ENCODE measurements around the gene ZNF76.
A peak's percentile ranks its signal among the peaks of the same experiment; 100 is the strongest.

The ZNF76 gene

DNA sequence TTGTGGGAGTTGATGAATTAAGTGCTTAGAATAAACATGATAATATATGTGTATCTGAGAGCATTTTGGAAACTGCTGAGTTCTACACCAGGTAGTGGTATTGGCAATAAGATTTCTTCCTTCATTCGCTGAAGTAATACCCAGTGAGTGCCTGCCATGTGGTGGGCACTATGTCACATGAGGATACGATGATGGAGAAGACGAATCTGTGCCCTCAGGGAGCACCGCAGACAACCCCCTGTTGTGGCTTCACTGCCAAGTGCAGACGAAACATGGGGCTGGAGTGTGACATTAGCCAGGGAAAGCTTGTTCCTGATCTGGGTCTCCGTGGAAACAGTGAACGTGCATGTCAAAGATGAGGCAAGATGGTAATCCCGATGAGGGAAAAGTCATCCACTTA lies 7.9 kb downstream of the ZNF76 start:
- DNase-seq (ENCODE audit: low read depth in 2 of 2), result no peak

DNA sequence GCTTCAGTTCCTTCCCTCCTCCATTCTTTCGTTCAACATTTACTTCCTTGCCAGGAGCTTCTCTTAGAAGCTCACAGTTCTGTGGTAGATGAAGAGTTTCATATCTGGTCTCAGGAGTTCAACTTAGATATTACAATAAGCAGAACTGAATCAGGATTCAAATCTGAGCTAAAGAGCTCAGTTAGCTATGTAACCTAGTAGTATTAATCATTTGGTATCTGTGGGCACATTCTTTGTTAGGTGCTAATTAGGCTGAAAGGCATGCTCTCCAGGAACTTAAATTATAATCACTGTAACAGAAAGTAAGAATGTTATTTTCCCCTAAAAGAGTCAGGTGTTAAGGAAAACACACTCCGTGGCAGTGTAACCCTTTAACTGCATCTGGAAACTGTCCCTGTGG lies 8.4 kb downstream of the ZNF76 start:
- DNase-seq (ENCODE audit: low read depth in 2 of 2), result no peak

DNA sequence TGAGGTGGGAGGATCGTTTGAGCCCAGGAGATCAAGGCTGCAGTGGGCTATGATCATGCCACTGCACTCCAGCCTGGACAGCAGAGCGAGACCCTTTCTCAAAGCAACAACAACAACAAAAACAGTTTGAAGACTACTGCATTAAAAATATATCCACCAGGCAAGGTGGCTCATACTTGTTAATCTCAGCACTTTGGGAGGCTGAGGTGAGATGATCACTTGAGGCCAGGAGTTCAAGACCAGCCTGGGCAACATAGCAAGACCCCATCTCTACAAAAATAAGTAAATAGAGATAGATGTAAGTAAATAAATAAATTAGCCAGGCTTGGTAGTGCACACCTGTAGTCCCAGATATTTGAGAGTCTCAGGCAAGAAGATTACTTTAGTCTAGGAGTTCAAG lies 12.5 kb downstream of the ZNF76 start:
- DNase-seq (ENCODE audit: low read depth in 2 of 2), result no peak

DNA sequence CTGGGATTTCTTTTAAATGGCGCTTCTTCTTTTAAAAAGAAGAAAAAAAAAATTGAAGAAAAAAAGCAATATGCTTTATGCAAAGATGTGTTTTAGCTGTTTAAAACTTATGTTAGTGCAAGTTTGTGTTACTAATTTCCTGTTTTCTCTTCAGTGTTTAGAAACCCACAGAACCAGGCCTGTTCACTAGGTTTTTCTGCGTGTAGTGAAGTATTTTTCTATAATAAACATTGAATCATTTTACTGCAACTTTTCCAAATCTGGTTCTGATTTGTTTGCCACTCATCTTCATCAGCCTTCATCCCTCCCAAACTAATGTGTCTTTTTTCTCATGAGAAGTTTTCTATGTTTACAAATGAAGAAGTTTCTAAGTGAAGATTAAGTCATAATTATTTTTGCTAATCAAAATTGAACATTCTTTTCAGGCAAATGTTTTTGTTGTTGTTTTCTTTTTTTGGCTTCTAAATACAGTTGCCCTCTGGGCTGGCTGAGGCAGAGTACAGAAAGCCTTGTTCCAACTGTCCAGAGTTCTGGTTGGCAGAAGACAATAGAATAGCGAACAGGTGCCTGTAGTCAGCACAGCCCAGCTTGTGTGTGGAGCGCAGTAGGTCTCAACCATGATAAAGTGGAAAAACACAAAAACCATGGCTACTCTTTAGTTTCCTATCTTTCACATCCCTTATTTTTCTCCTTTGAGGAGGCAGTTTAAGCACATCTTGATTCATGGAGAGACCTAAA lies 14.5 kb downstream of the ZNF76 start:
- DNase-seq (ENCODE audit: low read depth in 2 of 2), result no peak

- DNase-seq (ENCODE audit: low read depth in 2 of 2), result no peak
These were observed 16.3 kb downstream of the ZNF76 start for GRCh38 chr6:35275744-35276260.

DNA sequence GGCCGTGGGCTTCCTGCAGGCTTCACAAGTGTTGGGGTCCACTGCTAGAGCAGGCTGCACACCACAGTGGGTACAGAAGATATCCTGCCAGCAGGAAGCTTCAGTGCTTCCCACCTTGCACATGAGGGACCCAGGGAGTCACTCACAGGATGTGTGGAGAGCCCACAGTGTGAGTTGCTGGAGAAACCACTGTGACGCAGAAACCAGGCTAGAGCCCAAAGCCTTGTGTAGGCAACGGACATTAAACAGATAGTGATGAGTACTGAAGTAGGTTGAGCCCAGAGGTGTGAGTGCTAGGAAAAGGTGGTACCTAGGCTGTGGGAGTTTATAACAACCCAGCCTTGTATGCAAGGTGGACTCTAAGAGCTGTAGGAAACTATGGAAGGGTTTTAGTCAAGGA lies 19.2 kb downstream of the ZNF76 start:
- DNase-seq (ENCODE audit: low read depth in 2 of 2), result no peak

- DNase-seq (ENCODE audit: low read depth in 2 of 2), result no peak
These were observed 21.4 kb downstream of the ZNF76 start for GRCh38 chr6:35280903-35281302.

DNA sequence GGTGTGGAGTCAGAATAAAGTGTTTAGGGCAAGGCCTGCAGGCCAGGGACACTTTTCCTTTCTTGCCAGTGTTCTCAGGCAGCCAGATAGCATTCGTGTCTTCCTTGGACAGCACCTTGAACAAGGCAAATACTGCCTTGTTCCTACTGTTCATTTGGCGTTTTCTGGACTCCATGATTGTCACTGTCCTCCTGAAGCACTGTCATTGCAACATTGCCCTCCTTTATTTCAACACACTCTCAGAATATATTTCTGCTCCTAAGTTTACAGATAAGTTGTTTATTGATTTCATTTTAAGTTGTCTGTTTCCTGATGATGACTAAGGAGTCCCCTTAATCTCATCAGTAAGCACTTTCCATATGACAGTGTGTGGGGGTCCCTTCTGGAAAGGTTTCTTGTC lies 22.9 kb downstream of the ZNF76 start:
- DNase-seq (ENCODE audit: low read depth in 2 of 2), result no peak

GRCh38 chr6:35283361-35283760 lies 23.8 kb downstream of the ZNF76 start:
- no peak for DNase-seq (ENCODE audit: low read depth in 2 of 2)

- DNase-seq (ENCODE audit: low read depth in 2 of 2), result no peak
These were observed 28.3 kb downstream of the ZNF76 start for GRCh38 chr6:35287671-35288396.

GRCh38 chr6:35288834-35289233 lies 29.3 kb downstream of the ZNF76 start:
- DNase-seq (ENCODE audit: low read depth in 2 of 2), result no peak

- no peak for DNase-seq (ENCODE audit: low read depth in 2 of 2)
These were observed 32.0 kb downstream of the ZNF76 start for GRCh38 chr6:35291491-35291890.

DNA sequence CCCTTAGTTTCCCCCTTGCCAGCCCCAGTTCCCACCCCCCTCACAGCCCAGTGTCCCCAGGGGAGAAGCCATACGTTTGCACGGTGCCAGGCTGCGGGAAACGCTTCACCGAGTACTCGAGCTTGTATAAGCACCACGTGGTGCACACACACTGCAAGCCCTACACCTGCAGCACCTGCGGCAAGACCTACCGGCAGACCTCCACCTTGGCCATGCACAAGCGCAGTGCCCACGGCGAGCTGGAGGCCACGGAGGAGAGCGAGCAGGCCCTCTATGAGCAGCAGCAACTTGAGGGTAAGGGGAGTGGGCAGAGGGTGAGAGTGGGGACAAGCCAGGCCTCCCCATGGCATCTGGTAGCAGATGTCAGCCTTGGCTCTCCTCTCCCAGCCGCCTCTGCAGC lies 33.0 kb downstream of the ZNF76 start:
- DNase-seq (ENCODE audit: low read depth in 2 of 2), result no peak

DNA sequence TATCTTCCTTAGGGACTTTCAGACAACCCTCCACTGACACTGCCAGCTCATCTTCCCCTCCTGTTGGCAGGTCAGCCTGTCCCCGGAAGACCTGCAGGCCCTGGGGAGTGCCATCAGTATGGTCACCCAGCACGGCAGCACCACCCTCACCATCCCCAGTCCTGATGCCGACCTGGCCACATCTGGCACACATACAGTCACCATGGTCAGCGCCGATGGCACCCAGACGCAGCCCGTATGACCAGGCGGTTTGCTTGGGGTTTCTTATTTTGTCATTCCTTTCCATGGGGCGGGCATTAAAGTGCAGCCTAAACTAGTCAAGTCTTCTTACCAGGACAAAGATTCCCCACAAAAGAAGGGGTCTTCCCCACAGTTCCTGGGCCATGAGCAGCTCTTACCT lies 34.1 kb downstream of the ZNF76 start:
- no peak for DNase-seq (ENCODE audit: low read depth in 2 of 2)

DNA sequence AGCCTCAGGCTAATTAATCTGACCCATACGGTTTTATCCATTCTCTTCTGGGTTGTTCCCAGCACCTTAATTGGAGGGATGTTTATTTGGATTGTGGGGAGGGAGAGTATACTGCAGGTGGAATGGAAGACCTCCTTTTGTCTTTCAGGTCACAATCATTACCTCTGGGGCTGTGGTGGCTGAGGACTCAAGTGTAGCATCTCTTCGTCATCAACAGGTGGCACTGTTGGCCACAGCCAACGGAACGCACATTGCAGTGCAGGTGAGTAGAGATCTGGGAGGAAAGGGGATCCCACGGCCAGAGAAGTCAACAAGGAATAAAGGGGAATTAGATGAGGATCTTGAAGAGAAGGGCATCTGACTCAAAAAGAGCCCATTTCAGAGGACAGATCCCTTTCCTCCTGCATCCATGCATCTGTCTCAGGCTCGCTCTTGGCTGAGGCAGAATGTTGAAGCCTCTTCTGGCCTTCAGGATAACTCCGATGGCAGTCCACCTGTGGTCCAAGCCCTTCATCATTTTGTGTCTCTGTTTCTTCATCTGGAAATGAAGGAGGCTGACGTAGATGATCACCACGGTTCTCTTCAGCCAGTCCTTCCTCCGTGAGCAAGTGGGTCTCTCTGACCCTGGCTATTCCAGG lies 34.9 kb downstream of the ZNF76 start:
- DNase-seq (ENCODE audit: low read depth in 2 of 2), result peak in 1 of 2 donors; percentile 40

DNA sequence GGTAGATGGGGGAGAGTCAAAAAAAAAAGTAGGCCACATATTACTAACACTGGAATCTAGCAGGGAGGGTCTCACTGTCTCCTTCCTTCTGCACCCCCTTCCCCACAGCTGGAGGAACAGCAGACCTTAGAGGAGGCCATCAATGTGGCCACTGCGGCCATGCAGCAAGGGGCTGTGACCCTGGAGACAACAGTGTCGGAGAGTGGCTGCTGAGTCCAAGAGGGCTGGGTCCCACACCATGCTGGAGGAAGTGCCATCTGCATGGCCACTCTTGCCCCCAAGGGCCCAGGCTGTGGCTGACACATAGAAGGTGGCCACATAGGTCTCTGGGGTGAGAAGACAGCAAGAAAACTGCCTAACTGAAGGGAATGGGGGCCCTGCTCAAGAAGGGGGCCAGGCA lies 35.5 kb downstream of the ZNF76 start:
- DNase-seq (ENCODE audit: low read depth in 2 of 2), result no peak

GRCh38 chr6:35295521-35296315 lies 36.2 kb downstream of the ZNF76 start:
- no peak for DNase-seq (ENCODE audit: low read depth in 2 of 2)

DNA sequence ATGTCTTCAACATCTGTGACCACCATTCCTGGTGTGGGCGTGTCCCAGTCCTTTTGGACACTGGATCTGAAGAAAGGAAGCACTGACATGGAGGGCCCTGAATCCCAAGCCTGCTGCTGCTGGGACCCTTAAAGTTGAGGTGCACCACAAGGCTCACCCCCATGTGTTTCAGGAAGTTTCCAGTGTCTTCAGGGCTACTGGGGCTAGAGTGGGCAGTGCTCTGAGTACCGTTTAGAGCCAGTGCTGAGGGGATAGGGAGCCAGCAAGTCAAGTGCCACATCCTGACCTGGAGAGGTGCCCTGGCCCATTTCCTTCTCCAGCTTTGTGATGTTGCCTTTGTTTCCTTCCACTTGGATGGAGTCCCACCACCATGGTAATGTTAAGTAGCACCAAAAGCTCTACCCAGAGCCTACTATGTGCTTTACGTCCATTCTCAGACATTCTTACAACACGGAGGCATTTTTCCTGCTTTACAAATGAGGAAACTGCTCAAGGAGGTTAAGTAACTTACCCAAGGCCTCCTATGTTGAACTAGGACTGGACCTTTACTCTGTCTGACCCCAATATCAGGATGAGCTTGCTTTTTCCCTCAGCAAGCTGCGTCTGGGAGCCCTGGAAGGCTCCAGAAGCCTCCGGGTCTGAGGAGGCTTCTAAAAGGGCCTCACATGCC lies 37.5 kb downstream of the ZNF76 start:
- no peak for DNase-seq (ENCODE audit: low read depth in 2 of 2)

DNA sequence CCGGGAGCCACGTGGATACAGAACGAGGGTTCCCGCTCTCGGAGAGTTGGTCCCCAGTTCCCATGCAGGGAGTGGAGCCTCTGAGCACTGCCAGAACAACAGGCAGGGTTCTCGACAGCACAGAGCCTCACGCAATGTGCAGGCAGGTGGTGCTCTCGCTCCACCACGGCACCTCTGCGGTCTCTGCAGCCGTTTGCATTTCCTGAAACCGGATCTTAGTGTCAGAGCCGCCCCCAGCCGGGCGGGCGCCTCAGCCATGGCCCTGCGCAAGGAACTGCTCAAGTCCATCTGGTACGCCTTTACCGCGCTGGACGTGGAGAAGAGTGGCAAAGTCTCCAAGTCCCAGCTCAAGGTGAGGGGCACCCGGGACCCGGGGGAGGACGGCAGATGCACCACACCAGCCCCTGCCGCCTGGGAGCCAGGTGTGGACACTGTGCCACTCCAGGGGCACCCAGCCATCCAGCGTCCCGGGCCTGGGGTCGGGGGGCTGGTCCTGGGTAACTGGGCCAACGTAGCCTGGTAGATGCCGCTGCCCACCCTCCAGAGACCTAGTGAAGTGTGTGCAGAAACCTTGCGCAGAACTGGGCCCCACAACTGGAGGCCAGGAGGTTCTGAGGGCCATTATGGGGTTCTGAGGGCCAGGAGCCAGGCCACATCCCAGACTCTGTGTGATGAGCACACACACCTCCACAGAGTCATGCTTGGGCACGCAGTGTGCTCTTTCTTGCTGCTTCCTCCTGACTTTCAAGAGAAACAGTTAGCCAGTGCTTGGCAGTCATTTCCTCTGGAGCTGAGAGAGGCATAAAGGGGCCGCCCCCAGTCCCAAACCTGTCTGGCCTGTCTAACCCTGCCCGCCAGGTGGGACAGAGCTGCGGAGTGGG lies 38.3 kb downstream of the ZNF76 start, which contains the start of gene DEF6:
Gene DEF6, plus strand, starts transcription at position 218 of the 881 bp plus-strand sequence. Its CDS starts 39 bp downstream, at position 257.
- DNase-seq (ENCODE audit: low read depth in 2 of 2), result peak; percentile 83 to 85

DNA sequence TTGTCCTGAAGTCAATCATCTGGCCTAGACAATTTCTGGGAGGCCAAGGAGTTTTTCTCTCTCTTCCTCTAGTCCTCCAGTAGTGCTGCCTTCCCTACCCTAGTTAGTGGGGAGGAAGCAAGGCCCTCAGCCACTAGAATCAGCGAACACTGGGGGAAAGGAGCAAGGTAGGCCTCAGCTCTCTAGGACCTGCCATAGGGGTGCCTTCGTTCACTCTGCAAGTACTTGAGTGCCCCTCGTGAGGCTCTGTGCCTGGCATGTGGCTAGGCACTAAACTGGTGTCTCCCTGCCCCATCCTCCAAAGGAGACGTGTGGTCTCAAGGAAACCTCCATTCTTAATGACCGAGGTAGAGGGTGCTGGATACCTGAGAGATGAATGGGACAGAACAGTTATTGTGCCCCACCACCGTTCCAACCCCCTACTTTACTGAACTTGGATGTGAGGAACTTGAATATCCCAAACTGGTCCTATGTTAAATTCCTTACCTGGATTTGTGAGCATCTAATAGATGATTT lies 39.1 kb downstream of the ZNF76 start:
- no peak for DNase-seq (ENCODE audit: low read depth in 2 of 2)
